Measurements from ENCODE around the gene ELMOD3.

Gene ELMOD3

GRCh38 chr2:85435220-85435958, 80.8 kb downstream of the ELMOD3 start:
- ChIA-PET CTCF (interaction anchor here (0.7 to 21.4 kb wide), 7 partner anchors 12 to 125 kb away, joined by 3 to 584 read pairs (median 6); partner anchors contain the start of genes GGCX and MAT2A), POLR2A (interaction anchor here (0.8 to 1.8 kb wide), 2 partner anchors 103 to 104 kb away, joined by 6 to 8 read pairs; partner anchors contain the start of gene MAT2A)
- no peaks in the 10 kb centered on the region for H3K36me3 ChIP-seq (ENCODE audit: control insufficient read depth in 4 of 4, insufficient read depth in 4 of 4, low read length in 3 of 4)
- no peaks in the 10 kb centered on the region for H3K27me3 ChIP-seq (replicated peaks in 2 of 5; ENCODE audit: control insufficient read depth in 4 of 5, insufficient read depth in 5 of 5, low read length in 4 of 5)
- WGBS (ENCODE audit: insufficient coverage): 78% methylated on average over 16 of the region's 21 CpGs
- H3K4me1 ChIP-seq (ENCODE audit: control extremely low read depth in 1 of 4, control insufficient read depth in 4 of 4, insufficient read depth in 4 of 4, low read length in 3 of 4): peaks cover 3 to 70% (median 58%) of the 10 kb centered on the region in 4 experiments
- no peak overlapping the region for H3K4me3 ChIP-seq (ENCODE audit: control insufficient read depth in 1 of 7, extremely low read depth in 1 of 7, insufficient read depth in 4 of 7, low read depth in 2 of 7, low read length in 6 of 7)
- no peaks in the 10 kb centered on the region for H3K9me3 ChIP-seq (ENCODE audit: control extremely low read depth in 1 of 5, control insufficient read depth in 4 of 5, insufficient read depth in 2 of 5, low read depth in 1 of 5, low read length in 4 of 5)
- DNase-seq: peak in 2 of 3 donors; percentile 45 to 53
- no peak overlapping the region for H3K27ac ChIP-seq (ENCODE audit: insufficient read depth in 1 of 2, low read depth in 1 of 2, low read length in 2 of 2, poor library complexity in 1 of 2, severe bottlenecking in 2 of 2)

- peak overlapping the region in 1 of 7 experiments; percentile 13 for H3K4me3 ChIP-seq (ENCODE audit: control insufficient read depth in 1 of 7, extremely low read depth in 1 of 7, insufficient read depth in 4 of 7, low read depth in 2 of 7, low read length in 6 of 7)
- H3K36me3 ChIP-seq (ENCODE audit: control insufficient read depth in 4 of 4, insufficient read depth in 4 of 4, low read length in 3 of 4): no peaks in the 10 kb centered on the region
- peaks cover 3 to 72% (median 58%) of the 10 kb centered on the region in 4 experiments for H3K4me1 ChIP-seq (ENCODE audit: control extremely low read depth in 1 of 4, control insufficient read depth in 4 of 4, insufficient read depth in 4 of 4, low read length in 3 of 4)
- 93% methylated on average over 14 of the region's 16 CpGs for WGBS (ENCODE audit: insufficient coverage)
- ChIA-PET POLR2A (interaction anchor here (0.8 to 3.0 kb wide), 2 partner anchors 102 kb away, joined by 6 to 28 read pairs; partner anchors contain the start of gene MAT2A), CTCF (interaction anchor here (0.9 to 21.4 kb wide), 4 partner anchors 16 to 125 kb away, joined by 3 to 584 read pairs (median 8); partner anchors contain the start of genes GGCX and MAT2A)
- no peaks in the 10 kb centered on the region for H3K27me3 ChIP-seq (replicated peaks in 2 of 5; ENCODE audit: control insufficient read depth in 4 of 5, insufficient read depth in 5 of 5, low read length in 4 of 5)
- DNase-seq: no peak
- no peak overlapping the region for H3K27ac ChIP-seq (ENCODE audit: insufficient read depth in 1 of 2, low read depth in 1 of 2, low read length in 2 of 2, poor library complexity in 1 of 2, severe bottlenecking in 2 of 2)
- H3K9me3 ChIP-seq (ENCODE audit: control extremely low read depth in 1 of 5, control insufficient read depth in 4 of 5, insufficient read depth in 2 of 5, low read depth in 1 of 5, low read length in 4 of 5): no peaks in the 10 kb centered on the region
Measured at GRCh38 chr2:85435981-85436835, 81.6 kb downstream of the ELMOD3 start.

GRCh38 chr2:85436836-85437487, 82.4 kb downstream of the ELMOD3 start:
- peak overlapping the region in 1 of 2 experiments; percentile 73 for H3K27ac ChIP-seq (ENCODE audit: insufficient read depth in 1 of 2, low read depth in 1 of 2, low read length in 2 of 2, poor library complexity in 1 of 2, severe bottlenecking in 2 of 2)
- peak overlapping the region in 1 of 7 experiments; percentile 39 for H3K4me3 ChIP-seq (ENCODE audit: control insufficient read depth in 1 of 7, extremely low read depth in 1 of 7, insufficient read depth in 4 of 7, low read depth in 2 of 7, low read length in 6 of 7)
- WGBS (ENCODE audit: insufficient coverage): 59% methylated on average over 6 of the region's 10 CpGs
- H3K9me3 ChIP-seq (ENCODE audit: control extremely low read depth in 1 of 5, control insufficient read depth in 4 of 5, insufficient read depth in 2 of 5, low read depth in 1 of 5, low read length in 4 of 5): no peaks in the 10 kb centered on the region
- no peaks in the 10 kb centered on the region for H3K36me3 ChIP-seq (ENCODE audit: control insufficient read depth in 4 of 4, insufficient read depth in 4 of 4, low read length in 3 of 4)
- H3K4me1 ChIP-seq (ENCODE audit: control extremely low read depth in 1 of 4, control insufficient read depth in 4 of 4, insufficient read depth in 4 of 4, low read length in 3 of 4): peaks cover 3 to 79% (median 64%) of the 10 kb centered on the region in 4 experiments
- no peaks in the 10 kb centered on the region for H3K27me3 ChIP-seq (replicated peaks in 2 of 5; ENCODE audit: control insufficient read depth in 4 of 5, insufficient read depth in 5 of 5, low read length in 4 of 5)
- CTCF ChIA-PET: interaction anchor here (0.6 to 21.4 kb wide), 10 partner anchors 8 to 132 kb away, joined by 3 to 584 read pairs (median 6); partner anchors contain the start of genes GGCX and MAT2A
- POLR2A ChIA-PET: interaction anchor here (0.8 to 3.0 kb wide), 7 partner anchors 8 to 109 kb away, joined by 3 to 28 read pairs (median 4); partner anchors contain the start of gene MAT2A
- DNase-seq: peak in 2 of 3 donors; percentile 29 to 45

DNA sequence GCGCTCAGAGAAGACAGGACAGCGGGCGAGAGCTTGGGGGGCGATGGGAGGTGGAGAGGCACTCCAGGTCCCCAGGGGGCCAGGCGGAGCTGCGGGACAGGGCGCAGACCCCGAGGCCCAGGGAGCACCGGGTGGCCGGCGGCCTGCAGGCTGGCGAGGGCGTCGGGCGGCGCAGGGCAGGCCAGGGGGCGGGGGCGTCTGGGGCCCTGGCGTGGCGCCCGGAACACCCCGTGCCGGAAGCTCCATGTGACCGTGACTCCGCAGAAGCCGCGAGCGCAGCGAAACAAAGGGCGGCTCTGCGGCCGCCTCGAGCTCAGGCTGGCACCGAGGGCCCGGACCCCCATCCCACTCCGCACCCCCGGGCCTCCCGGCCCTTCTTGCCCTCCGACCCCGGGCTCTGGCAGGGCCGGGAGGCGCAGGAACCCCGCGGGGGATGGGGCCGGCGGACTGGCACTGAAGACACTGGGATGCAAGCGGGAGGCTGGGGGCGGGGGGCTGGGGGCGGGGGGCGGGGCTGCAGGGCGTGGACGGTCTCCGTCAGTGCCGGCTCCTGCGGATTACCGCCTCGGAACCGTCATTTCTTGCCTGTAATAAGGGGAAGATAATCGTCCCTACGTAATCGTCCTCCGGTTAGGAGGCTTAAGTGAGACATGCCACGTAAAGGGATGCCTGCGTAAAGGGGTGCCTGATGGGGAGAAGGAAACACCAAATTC, 83.1 kb downstream of the ELMOD3 start:
- H3K4me1 ChIP-seq (ENCODE audit: control extremely low read depth in 1 of 4, control insufficient read depth in 4 of 4, insufficient read depth in 4 of 4, low read length in 3 of 4): peaks cover 3 to 84% (median 66%) of the 10 kb centered on the region in 4 experiments
- DNase-seq: peak; percentile 92 to 95 (median 95)
- peak overlapping the region in 4 of 7 experiments; percentile 36 to 47 (median 38) for H3K4me3 ChIP-seq (ENCODE audit: control insufficient read depth in 1 of 7, extremely low read depth in 1 of 7, insufficient read depth in 4 of 7, low read depth in 2 of 7, low read length in 6 of 7)
- WGBS (ENCODE audit: insufficient coverage): 2% methylated on average over 39 of the region's 64 CpGs
- no peaks in the 10 kb centered on the region for H3K36me3 ChIP-seq (ENCODE audit: control insufficient read depth in 4 of 4, insufficient read depth in 4 of 4, low read length in 3 of 4)
- ChIA-PET POLR2A (interaction anchor here (0.8 to 3.0 kb wide), 11 partner anchors 8 to 112 kb away, joined by 3 to 28 read pairs (median 4); partner anchors contain the start of gene MAT2A), CTCF (interaction anchor here (0.6 to 21.4 kb wide), 14 partner anchors 9 to 131 kb away, joined by 3 to 584 read pairs (median 4); partner anchors contain the start of gene MAT2A)
- H3K9me3 ChIP-seq (ENCODE audit: control extremely low read depth in 1 of 5, control insufficient read depth in 4 of 5, insufficient read depth in 2 of 5, low read depth in 1 of 5, low read length in 4 of 5): no peaks in the 10 kb centered on the region
- H3K27ac ChIP-seq (ENCODE audit: insufficient read depth in 1 of 2, low read depth in 1 of 2, low read length in 2 of 2, poor library complexity in 1 of 2, severe bottlenecking in 2 of 2): peak overlapping the region; percentile 80 to 90
- H3K27me3 ChIP-seq (replicated peaks in 2 of 5; ENCODE audit: control insufficient read depth in 4 of 5, insufficient read depth in 5 of 5, low read length in 4 of 5): no peaks in the 10 kb centered on the region

DNA sequence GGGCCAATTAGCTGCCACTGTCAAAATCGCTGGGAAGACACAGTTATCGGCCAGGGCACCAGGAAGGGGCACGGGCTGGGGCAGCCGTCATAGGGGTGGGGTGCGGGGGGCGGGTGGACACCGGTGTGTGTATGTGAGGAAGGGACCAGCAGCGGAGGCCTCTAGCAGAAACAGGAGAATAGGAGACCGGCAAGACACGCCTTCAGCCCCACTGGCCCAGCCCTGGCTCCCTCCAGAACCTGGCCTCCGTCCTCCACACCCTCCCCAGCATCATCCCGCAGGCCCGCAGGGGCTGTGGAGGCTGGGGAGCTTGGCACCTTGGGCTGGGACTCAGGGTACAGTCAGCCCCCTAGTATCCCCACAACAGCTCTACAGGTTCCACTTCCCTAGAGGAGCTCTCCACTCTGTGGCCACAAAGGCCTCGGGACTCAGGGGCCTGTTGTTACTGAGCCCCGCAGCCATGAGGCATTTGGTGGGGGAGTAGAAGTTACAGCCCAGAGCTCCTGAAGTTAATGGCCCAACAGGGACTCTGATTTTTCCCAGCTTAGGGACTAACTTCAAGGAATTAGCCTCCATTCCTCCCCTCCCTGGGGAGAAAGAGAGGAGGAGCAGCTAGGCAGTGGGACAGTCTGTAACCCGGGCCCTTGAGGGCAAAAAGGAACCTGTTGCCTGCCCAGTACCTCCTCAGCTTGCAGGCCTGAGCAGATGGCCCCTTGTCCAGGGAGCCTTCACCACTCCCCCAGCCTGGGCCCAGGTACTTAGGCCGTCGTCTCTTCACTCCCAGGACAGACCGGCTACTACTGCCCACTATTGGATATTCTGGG, 83.8 kb downstream of the ELMOD3 start:
- 31% methylated on average over 13 of the region's 19 CpGs for WGBS (ENCODE audit: insufficient coverage)
- ChIA-PET POLR2A (interaction anchor here (0.8 to 3.0 kb wide), 10 partner anchors 8 to 111 kb away, joined by 3 to 28 read pairs (median 4); partner anchors contain the start of gene MAT2A), CTCF (interaction anchor here (0.6 to 21.4 kb wide), 14 partner anchors 8 to 105 kb away, joined by 3 to 584 read pairs (median 6); partner anchors contain the start of gene MAT2A)

More for the DNA sequence above, 83.8 kb downstream of the ELMOD3 start:
- Histone ChIP-seq H3K4me3 (ENCODE audit: control insufficient read depth in 1 of 7, extremely low read depth in 1 of 7, insufficient read depth in 4 of 7, low read depth in 2 of 7, low read length in 6 of 7) (peak overlapping the region in 4 of 7 experiments; percentile 19 to 47 (median 29)), H3K36me3 (ENCODE audit: control insufficient read depth in 4 of 4, insufficient read depth in 4 of 4, low read length in 3 of 4) (no peaks in the 10 kb centered on the region), H3K4me1 (ENCODE audit: control extremely low read depth in 1 of 4, control insufficient read depth in 4 of 4, insufficient read depth in 4 of 4, low read length in 3 of 4) (peaks cover 3 to 77% (median 62%) of the 10 kb centered on the region in 4 experiments), H3K27ac (ENCODE audit: insufficient read depth in 1 of 2, low read depth in 1 of 2, low read length in 2 of 2, poor library complexity in 1 of 2, severe bottlenecking in 2 of 2) (peak overlapping the region; percentile 80 to 90), H3K9me3 (ENCODE audit: control extremely low read depth in 1 of 5, control insufficient read depth in 4 of 5, insufficient read depth in 2 of 5, low read depth in 1 of 5, low read length in 4 of 5) (no peaks in the 10 kb centered on the region), H3K27me3 (replicated peaks in 2 of 5; ENCODE audit: control insufficient read depth in 4 of 5, insufficient read depth in 5 of 5, low read length in 4 of 5) (no peaks in the 10 kb centered on the region)
- peak in 2 of 3 donors; percentile 22 to 55 for DNase-seq

All from common myeloid progenitor, CD34-positive (primary cell).